Activated T-cell treated with anti-CD3 and anti-CD28 coated beads, Interleukin-2, amount 50 U/mL, for 72 hours (primary cell): ENCODE measurements around the gene CALCB. TPM values are rescaled to one million over a fixed set of nuclear protein-coding genes. Genes with fewer than 3 reads are reported as not detected.
"Not testable (repeated sequence)": the region's sequence is repeated elsewhere in the genome, so short reads cannot be mapped to it uniquely, and the experiment has no call there.

Experiments
- ATAC-seq, 2 donors: fragments of 150-1000 bp; cut with Tn5 transposase; replicated peaks in 1 of 2; 2 replicates each; pipeline ENCODE4 v1.10.0; 2021; ENCODE audit warnings: moderate library complexity in 2 of 2, mild to moderate bottlenecking in 1 of 2
- DNase-seq, 2 donors: peaks; one replicate each; pipeline ENCODE4 v3.0.0; 2021 to 2022; ENCODE audit warnings: mixed read lengths in 1 of 2
- H3K27ac Mint-ChIP-seq: one replicate; pipeline ENCODE4 v1.8.0; 2022; ENCODE audit warnings: mild to moderate bottlenecking, moderate library complexity, mixed read lengths
- H3K27me3 Mint-ChIP-seq: one replicate; pipeline ENCODE4 v1.8.0; 2022; ENCODE audit warnings: low read depth, mixed read lengths
- H3K36me3 Mint-ChIP-seq, 2 donors: one replicate each; pipeline ENCODE4 v1.8.0; 2022; ENCODE audit warnings: mixed read lengths in 2 of 2, mild to moderate bottlenecking in 1 of 2; ENCODE audit not compliant: insufficient read depth in 2 of 2
- H3K4me1 Mint-ChIP-seq: one replicate; pipeline ENCODE4 v1.8.0; 2022; ENCODE audit warnings: low read depth, mixed read lengths
- H3K4me3 Mint-ChIP-seq, 2 donors: one replicate each; pipeline ENCODE4 v1.8.0; 2022; ENCODE audit warnings: mild to moderate bottlenecking in 2 of 2, mixed read lengths in 2 of 2, moderate library complexity in 2 of 2
- H3K9me3 Mint-ChIP-seq, 2 donors: one replicate each; pipeline ENCODE4 v1.8.0; 2022; ENCODE audit warnings: mixed read lengths in 2 of 2
- total RNA-seq, 2 donors: library from RNA; stranded (reverse); gene quantifications; one replicate each; pipeline ENCODE4 v1.2.3, GENCODE V29; 2022

CALCB gene
- 10 to 100 TPM; 11.2 to 11.9 TPM for total RNA-seq

GRCh38 chr11:15073361-15074205, at the start of gene CALCB:
TSS of gene CALCB (plus strand) at chr11:15073593. CDS start at chr11:15074719, 1,126 bp downstream.
- DNase-seq (peak; percentile 47 to 50), ATAC-seq (peak; percentile 14 to 30)
- peaks cover 0 to 1% of the 10 kb centered on the region in 2 donors for H3K9me3 Mint-ChIP-seq
- H3K27me3 Mint-ChIP-seq: peaks cover 29% of the 10 kb centered on the region
- peaks cover 30% of the 10 kb centered on the region for H3K4me1 Mint-ChIP-seq
- H3K36me3 Mint-ChIP-seq: peaks cover under 1 to 5% of the 10 kb centered on the region in 2 donors
- H3K4me3 Mint-ChIP-seq: peak within 1 kb of the TSS; percentile 91 to 93
- H3K27ac Mint-ChIP-seq: peak within 1 kb of the TSS; percentile 47

DNA sequence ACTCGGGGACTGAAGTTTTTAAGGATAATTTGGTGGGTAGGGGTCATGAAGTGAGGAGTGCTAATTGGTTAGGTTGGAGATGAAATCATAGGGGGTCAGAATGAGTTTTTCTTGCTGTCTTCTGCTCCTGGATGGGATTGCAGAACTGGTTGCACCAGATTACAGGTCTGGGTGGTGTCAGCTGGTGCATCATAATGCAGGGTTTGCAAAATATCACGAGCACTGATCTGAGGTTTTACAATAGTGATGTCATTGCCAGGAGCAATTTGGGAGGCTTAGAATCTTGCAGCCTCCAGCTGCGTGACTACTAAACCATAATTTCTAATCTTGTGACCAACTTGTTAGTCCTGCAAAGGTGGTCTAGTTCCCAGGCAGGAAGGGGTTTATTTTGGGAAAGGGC, 46.4 kb upstream of the CALCB start:
- no peak for DNase-seq
- no peak for ATAC-seq
- H3K27ac Mint-ChIP-seq: no peak overlapping the region
- H3K36me3 Mint-ChIP-seq: peaks cover 0 to under 1% of the 10 kb centered on the region in 2 donors
- no peaks in the 10 kb centered on the region for H3K9me3 Mint-ChIP-seq
- H3K4me1 Mint-ChIP-seq: no peaks in the 10 kb centered on the region
- H3K4me3 Mint-ChIP-seq: no peak overlapping the region
- H3K27me3 Mint-ChIP-seq: peaks cover 17% of the 10 kb centered on the region

- Mint-ChIP-seq H3K36me3 (no peaks in the 10 kb centered on the region), H3K27ac (no peak overlapping the region), H3K27me3 (peaks cover 24% of the 10 kb centered on the region), H3K9me3 (no peaks in the 10 kb centered on the region), H3K4me1 (no peaks in the 10 kb centered on the region), H3K4me3 (no peak overlapping the region)
- no peak for DNase-seq
- no peak for ATAC-seq
Measured at GRCh38 chr11:15027956-15028355, 45.4 kb upstream of the CALCB start.

DNA sequence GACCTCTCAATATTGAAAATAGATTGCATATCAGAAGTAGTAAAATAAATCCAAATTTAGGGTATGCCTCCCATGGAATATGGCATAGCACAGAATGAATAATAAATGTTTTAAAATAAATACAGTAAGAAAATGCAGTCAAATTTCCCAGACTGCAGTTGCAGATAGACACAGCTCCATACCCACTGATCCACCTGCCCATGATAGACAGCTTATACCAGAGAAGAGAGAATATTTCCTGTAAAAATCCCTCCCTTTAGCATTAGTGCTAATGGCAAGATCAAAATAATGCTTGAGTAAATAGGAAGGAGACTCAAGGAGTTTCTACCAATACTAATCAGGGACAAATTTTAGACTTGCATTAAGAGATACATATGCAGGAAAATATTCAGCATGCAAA, 45.0 kb upstream of the CALCB start:
- Mint-ChIP-seq H3K4me1 (no peaks in the 10 kb centered on the region), H3K27me3 (peaks cover 28% of the 10 kb centered on the region), H3K9me3 (no peaks in the 10 kb centered on the region), H3K4me3 (no peak overlapping the region), H3K27ac (no peak overlapping the region), H3K36me3 (no peaks in the 10 kb centered on the region)
- ATAC-seq: no peak
- DNase-seq: no peak

- peaks cover 22% of the 10 kb centered on the region for H3K27me3 Mint-ChIP-seq
- H3K4me3 Mint-ChIP-seq, H3K27ac Mint-ChIP-seq, H3K36me3 Mint-ChIP-seq, H3K4me1 Mint-ChIP-seq, H3K9me3 Mint-ChIP-seq, DNase-seq, ATAC-seq: not testable (repeated sequence)
Measured at GRCh38 chr11:15031945-15032344, 41.4 kb upstream of the CALCB start.

DNA sequence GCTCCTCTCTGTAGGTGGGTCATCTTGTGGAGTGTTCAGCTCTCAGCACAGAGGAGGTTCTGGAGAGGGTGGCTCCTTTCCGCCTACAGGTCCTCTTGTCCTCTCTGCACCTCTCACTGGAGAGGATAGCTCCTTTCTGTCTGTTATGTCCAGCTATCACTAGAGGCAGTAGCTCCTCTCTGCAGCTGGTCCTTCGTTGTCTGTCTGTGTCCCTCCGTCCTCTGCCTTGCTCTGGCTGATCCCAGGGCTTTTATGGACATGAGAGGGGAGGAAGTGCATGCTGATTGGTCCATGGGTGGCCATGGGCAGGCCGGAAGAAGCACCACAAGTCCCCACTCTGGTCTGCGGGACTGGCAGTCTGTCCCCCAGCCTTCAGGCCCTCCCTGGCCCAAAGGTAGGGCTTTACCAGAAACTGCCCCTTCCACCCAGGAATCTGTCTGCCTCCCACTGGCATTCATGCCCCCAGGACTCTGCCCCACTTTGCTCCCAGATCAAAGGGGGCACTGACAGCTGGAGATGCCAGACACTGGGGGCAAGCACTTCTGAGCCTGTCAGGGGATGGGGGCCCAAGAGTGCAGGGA, 38.6 kb upstream of the CALCB start:
- no peaks in the 10 kb centered on the region for H3K36me3 Mint-ChIP-seq
- peaks cover 33% of the 10 kb centered on the region for H3K27me3 Mint-ChIP-seq
- no peak for DNase-seq
- no peaks in the 10 kb centered on the region for H3K9me3 Mint-ChIP-seq
- ATAC-seq: no peak
- no peaks in the 10 kb centered on the region for H3K4me1 Mint-ChIP-seq
- no peak overlapping the region for H3K27ac Mint-ChIP-seq
- H3K4me3 Mint-ChIP-seq: no peak overlapping the region

- H3K36me3 Mint-ChIP-seq: no peaks in the 10 kb centered on the region
- peaks cover 33% of the 10 kb centered on the region for H3K27me3 Mint-ChIP-seq
- no peak for DNase-seq
- H3K9me3 Mint-ChIP-seq: no peaks in the 10 kb centered on the region
- no peak overlapping the region for H3K4me3 Mint-ChIP-seq
- no peak overlapping the region for H3K27ac Mint-ChIP-seq
- ATAC-seq: no peak
- no peaks in the 10 kb centered on the region for H3K4me1 Mint-ChIP-seq
Measured at GRCh38 chr11:15035283-15035682, 38.1 kb upstream of the CALCB start.

- Mint-ChIP-seq H3K27me3 (peaks cover 14% of the 10 kb centered on the region), H3K4me1 (no peaks in the 10 kb centered on the region), H3K36me3 (no peaks in the 10 kb centered on the region), H3K9me3 (no peaks in the 10 kb centered on the region), H3K4me3 (no peak overlapping the region), H3K27ac (no peak overlapping the region)
- DNase-seq (peak; percentile 28 to 34), ATAC-seq (peak; percentile 41 to 52)
Measured at GRCh38 chr11:15038963-15039362, 34.4 kb upstream of the CALCB start.

DNA sequence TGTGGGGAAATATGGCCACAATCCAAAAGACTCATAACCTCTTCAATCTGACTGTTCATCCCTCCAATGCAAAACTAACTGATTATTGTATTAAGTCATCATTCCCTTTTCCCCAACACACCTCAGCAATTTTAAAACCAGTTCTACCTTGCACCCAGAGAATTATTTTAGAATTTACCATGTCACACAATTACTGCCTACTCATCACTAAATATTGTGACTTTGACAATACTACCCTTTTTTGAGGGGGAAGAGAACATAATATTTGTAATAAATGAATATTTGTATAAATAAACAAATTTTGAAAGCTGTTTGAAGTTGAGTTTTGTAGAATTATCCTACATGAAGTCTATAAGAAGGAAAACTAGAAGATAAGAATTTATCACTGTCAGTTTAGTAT, 28.2 kb upstream of the CALCB start:
- Mint-ChIP-seq H3K36me3 (no peaks in the 10 kb centered on the region), H3K27ac (no peak overlapping the region), H3K4me3 (no peak overlapping the region), H3K27me3 (peaks cover 7% of the 10 kb centered on the region), H3K4me1 (no peaks in the 10 kb centered on the region), H3K9me3 (no peaks in the 10 kb centered on the region)
- ATAC-seq: no peak
- no peak for DNase-seq

DNA sequence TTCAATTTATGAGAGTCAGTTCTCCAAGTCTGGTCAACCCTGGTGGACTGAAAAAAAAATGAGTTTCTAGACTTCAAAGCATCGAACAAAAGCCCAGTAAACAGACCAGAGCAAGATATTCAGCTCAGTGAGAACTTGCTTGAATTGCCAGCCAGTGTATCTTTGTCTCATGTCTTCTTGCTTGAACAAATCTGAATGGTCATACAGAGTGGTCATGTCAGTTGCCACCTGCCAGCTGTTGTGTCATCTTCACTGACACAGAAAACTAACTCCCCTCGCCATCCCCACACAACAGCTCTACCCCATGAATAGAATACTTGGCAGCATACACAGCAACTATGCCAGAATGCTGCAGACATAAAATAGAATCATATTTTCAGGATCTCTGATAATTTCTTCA, 27.5 kb upstream of the CALCB start:
- H3K9me3 Mint-ChIP-seq: no peaks in the 10 kb centered on the region
- H3K27ac Mint-ChIP-seq: no peak overlapping the region
- H3K4me3 Mint-ChIP-seq: no peak overlapping the region
- H3K4me1 Mint-ChIP-seq: no peaks in the 10 kb centered on the region
- H3K36me3 Mint-ChIP-seq: no peaks in the 10 kb centered on the region
- ATAC-seq: no peak
- peaks cover 7% of the 10 kb centered on the region for H3K27me3 Mint-ChIP-seq
- DNase-seq: no peak

- H3K4me3 Mint-ChIP-seq, H3K4me1 Mint-ChIP-seq, H3K27me3 Mint-ChIP-seq, DNase-seq, H3K27ac Mint-ChIP-seq, ATAC-seq, H3K9me3 Mint-ChIP-seq, H3K36me3 Mint-ChIP-seq: not testable (repeated sequence)
Measured at GRCh38 chr11:15046673-15047072, 26.7 kb upstream of the CALCB start.

GRCh38 chr11:15048616-15049015, 24.8 kb upstream of the CALCB start:
- Mint-ChIP-seq H3K27ac (no peak overlapping the region), H3K4me3 (no peak overlapping the region), H3K9me3 (no peaks in the 10 kb centered on the region), H3K36me3 (no peaks in the 10 kb centered on the region), H3K27me3 (peaks cover 7% of the 10 kb centered on the region), H3K4me1 (peaks cover 18% of the 10 kb centered on the region)
- DNase-seq (no peak), ATAC-seq (no peak)

GRCh38 chr11:15053191-15053685, 20.2 kb upstream of the CALCB start:
- peaks cover 0 to 2% of the 10 kb centered on the region in 2 donors for H3K36me3 Mint-ChIP-seq
- peaks cover 46% of the 10 kb centered on the region for H3K4me1 Mint-ChIP-seq
- H3K27ac Mint-ChIP-seq: peak overlapping the region; percentile 85
- H3K27me3 Mint-ChIP-seq: peaks cover 7% of the 10 kb centered on the region
- peak; percentile 64 to 71 for DNase-seq
- peak overlapping the region; percentile 28 to 45 for H3K4me3 Mint-ChIP-seq
- peaks cover 0 to 2% of the 10 kb centered on the region in 2 donors for H3K9me3 Mint-ChIP-seq
- ATAC-seq: peak; percentile 88 to 91
